GM19351 (cell line): ENCODE data around the gene AWAT2.

Experiments
- ATAC-seq: cut with Tn5 transposase; IDR thresholded peaks from one replicate; pipeline ENCODE4 v1.9.1; 2021; ENCODE audit warnings: mild to moderate bottlenecking, moderate library complexity; ENCODE audit not compliant: unreplicated experiment

AWAT2 gene

DNA sequence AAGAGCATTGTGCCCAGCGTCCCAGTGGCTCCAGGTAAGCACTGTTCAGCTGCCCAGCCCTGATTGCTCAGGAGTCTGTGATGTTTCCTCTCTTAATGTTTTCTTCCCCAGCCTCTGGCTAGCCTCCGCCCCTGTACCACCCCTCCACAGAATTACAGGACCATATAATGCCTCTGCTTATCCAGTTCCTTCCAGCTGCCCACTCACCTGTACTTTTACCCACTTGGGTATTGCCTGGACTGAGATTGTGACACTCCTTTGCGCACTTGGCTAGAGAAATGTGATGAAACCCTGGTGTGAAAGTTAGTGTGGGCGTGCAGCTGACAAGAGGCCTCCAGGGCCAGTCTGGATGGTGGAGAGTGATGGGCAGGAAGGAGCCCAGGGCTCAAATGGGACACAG, at the start of gene AWAT2:
Gene AWAT2 (minus strand): TSS at position 14 of the 400 bp plus-strand sequence. CDS start 6 bp downstream, at position 8.
- ATAC-seq = no peak

- no peak for ATAC-seq
Observed at GRCh38 chrX:70096052-70096451, 46.3 kb upstream of the AWAT2 start.

DNA sequence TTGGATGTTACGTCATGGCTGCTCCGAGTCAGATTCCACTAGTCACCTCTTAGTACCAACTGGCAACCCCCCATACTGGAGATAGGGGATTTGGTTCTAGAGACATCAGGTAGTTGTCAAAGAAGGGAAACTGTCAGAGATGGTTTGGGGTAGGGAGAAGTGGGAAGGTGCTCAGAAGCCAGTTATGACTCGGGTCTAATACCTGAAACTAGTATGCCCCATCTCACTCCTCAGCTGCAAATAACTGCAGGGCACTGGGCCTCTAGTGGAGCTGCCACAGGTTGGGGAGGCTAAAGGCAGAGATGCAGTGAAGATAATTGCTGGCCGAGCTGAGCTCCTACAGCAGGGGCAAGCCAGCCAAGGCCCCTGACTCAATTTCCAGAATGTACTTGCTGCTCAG, 42.5 kb upstream of the AWAT2 start:
- no peak for ATAC-seq

- no peak for ATAC-seq
Observed at GRCh38 chrX:70089604-70090297, 40.0 kb upstream of the AWAT2 start.

DNA sequence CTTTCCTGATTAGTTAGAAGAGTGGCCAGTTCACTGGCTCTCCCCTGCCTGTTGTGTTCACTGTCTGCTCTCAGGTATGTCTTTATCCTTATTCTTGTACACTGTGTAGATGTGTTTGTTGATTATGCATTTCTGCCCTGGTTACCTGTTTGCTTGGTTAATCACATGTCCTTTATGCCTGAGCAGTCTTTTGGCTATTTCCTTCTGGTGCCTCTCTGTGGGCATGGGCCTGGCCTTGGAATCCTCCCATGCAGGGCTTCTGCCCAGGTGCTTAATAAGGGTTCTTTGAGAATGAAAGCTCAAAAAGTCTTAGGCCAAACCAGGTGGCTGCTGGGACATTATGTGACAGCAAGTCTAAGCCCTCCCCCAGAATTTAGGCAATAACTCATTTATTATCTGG, 39.0 kb upstream of the AWAT2 start:
- ATAC-seq = no peak

- ATAC-seq = no peak
Observed at GRCh38 chrX:70087857-70088630, 38.3 kb upstream of the AWAT2 start.

GRCh38 chrX:70084592-70085240, 35.0 kb upstream of the AWAT2 start:
- ATAC-seq = no peak

DNA sequence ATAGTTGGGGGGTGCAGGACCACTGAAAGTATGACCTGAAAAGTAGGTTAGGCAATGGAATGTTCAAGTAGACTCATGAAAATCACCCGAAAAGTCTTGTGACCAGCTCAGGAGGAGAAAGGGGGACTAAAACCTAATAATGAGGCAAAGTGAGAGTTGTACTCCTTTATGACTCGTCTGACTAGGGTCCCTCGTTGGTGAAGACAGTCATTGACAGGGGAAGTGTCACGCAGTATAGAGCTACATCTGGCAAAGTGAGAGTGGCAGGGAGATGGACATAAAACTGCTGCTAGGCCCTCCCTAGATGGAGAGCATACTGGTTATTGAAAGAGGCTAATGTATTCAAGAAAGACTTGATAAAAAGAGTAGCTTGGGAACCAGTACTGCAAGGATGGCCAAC, 33.0 kb upstream of the AWAT2 start:
- no peak for ATAC-seq

GRCh38 chrX:70079870-70080269, 30.1 kb upstream of the AWAT2 start:
- ATAC-seq = no peak

DNA sequence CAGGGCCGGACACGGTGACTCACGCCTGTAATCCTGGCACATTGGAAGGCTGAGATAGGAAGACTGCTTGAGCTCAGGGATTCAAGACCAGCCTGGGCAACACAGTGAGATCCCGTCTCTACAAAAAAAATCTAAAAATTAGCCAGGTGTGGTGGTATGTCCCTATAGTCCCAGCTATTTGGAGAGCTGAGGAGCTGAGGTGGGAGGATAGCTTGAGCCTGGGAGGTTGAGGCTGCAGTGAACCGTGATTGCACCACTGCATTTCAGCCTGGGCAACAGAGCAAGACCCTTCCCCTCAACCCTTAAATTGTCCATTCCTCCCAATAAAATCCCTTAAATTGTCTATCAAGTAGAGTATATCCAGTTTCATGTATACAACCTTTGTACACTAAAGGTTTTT, 29.6 kb upstream of the AWAT2 start:
- no peak for ATAC-seq

DNA sequence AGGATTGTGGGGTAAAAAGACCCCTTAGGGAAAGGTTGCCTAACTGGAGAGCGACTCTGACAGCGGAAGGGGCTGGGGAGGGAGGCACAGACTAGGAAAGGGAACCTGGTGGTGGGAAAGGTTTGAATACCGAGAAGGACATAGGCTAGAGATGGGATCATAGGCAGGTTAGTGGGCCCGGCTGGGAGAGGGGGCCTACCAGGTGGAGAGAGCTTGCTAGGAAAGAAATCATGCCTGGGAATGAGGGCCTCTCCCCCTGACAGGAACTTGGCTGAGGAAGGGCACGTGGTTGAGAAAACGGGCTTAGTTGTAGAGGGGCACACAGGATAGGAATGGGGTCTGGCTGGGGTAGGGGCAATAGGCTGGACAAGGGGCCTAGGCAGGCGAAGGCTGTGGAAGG, 16.9 kb upstream of the AWAT2 start:
- ATAC-seq = no peak

GRCh38 chrX:70062961-70063550, 13.3 kb upstream of the AWAT2 start:
- ATAC-seq = no peak

DNA sequence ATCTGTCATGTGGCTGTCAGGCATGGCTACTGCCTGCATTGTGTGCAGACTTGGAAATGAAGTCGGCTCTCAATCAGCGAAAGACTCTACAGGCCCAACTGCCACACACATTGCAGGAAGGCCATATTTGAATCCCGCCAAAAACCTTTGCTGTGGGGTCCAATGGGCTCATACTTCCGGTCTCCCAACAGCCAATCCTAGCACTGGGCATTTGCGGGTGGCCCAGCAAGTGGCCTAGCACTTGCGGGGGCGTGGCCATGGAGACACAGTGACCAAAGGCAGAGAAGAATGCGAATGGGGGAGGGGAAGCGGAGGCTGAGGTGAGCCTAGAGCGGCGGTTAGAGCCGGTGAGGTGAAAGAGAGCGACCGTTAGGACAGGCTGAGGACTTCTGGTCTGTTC, 12.3 kb upstream of the AWAT2 start, which contains the start of gene OTUD6A:
Gene OTUD6A (plus strand): TSS at position 382 of the 400 bp plus-strand sequence. CDS start 68 bp downstream, outside the sequence.
- no peak for ATAC-seq

DNA sequence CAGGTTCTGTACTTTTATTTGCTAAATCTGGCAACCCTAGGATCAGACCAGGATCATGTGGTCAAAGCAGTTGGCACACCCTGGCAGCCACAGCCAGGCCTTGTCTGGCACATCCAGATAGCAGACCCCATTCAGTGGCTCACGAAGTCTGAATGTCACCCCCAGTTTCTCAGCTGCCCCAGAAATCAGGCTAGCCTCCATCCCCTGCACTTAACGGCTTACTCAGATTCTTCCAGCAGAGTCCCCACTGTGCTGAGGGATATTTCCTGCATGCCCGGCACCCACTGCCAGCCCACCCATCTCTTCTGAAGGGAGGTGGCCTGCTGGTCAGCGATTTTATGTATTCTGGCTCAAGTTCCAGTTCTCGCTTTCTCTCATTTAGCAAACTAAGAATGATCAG, 4.7 kb upstream of the AWAT2 start:
- ATAC-seq = no peak

DNA sequence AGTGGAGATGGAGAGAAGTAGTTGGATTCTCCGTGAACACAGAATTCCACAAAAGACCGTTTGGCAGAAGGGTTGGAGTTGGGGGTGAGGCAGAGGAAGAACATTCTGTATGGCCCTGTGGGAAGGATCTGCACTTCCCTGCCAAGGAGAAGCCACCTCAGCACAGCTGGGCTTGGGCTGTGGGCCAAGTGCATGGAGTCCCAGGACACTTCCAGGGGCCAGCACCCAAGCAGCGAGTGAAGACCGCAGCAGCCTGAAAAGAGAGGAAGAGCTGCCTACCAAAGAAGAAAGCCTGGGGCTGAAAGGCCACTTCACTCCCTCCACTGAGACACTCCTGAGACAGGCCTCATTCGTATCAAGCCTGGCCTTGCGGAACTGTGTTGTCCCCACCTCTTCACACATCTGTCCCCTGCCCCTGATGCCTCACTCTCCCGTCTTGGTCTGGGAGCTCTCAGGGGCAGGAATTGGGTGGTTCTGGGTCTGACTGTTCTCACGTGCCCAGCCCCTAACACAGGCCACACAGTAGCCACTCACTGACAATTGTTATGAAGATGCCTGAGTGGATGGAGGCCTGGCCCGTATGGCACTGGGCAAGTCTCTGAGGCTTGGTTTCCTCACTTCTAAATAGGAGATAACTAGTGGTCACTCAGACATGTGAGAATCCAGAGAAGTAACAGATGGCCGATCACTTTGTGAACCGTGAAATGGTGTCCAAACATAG, 3.3 kb upstream of the AWAT2 start:
- ATAC-seq = no peak

DNA sequence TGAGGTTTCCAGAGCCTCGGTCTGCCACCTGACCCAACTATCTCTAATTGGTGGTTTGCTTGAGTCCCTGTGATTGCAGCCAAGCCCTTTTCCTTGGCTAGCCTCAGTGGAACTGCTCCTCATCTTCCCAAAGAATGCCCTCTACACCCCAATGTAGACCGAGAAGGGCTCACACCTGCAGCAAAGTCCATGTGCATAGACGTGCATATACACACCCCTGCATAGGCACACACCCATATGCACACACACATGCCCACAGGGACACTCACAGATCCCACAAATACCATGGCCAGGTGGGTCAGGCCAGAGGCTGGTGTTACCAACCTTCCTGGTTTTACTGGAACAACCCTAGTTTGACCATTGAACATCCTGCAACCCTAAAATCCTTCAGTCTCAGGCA, 332 bp downstream of the AWAT2 start:
- no peak for ATAC-seq

- ATAC-seq = no peak
Observed at GRCh38 chrX:70046978-70047377, 2.8 kb downstream of the AWAT2 start.

GRCh38 chrX:70044541-70045245, 5.0 kb downstream of the AWAT2 start:
- no peak for ATAC-seq

DNA sequence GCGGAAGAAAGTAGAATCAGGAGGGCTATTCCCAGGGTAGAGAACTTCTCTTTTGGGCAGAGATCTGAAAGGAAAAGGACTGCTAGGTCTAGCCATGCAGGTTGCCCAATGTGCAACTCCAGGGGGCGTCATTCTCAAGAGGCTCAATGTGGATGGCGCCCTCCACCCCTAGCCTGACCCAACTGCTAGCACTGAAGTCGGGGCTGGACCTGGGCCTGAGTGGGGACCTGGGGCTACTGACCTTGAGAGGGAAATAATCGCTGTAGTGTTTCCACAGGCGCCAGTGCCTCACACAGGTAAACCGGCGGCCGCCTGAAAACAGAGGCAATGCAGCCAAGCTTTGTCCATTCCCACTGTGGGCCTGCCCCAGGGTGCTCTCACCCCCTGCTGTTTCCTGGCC, 6.1 kb downstream of the AWAT2 start:
- no peak for ATAC-seq
